GM18511 (cell line): Measurements from ENCODE around the gene AHCYL2.
"Not testable (repeated sequence)": the region's sequence is repeated elsewhere in the genome, so short reads cannot be mapped to it uniquely, and the experiment has no call there.

ENCODE experiments used
- ATAC-seq: cut with Tn5 transposase; IDR thresholded peaks from one replicate; pipeline ENCODE4 v1.9.1; 2021; ENCODE audit warnings: mild to moderate bottlenecking, moderate library complexity; ENCODE audit not compliant: unreplicated experiment

The AHCYL2 gene

DNA sequence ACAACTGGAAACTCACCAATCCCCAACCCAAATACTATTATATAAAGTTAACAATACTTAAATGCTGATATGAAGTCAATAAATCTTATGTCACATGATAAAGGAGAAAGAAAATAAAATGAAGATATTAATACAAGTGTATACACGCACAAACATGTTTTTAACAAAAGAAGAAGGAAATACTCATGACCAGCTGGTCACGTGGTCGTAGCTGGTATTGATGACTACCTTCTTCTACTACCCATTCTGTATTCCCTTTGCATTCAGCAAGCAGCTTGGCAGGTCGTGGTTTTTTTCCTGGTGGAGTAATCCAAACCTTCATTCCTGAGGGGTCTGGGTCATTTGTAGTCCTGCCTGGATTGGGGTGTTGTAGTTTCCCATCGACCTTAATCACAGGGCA lies 219.9 kb downstream of the AHCYL2 start:
- ATAC-seq, result not testable (repeated sequence)

DNA sequence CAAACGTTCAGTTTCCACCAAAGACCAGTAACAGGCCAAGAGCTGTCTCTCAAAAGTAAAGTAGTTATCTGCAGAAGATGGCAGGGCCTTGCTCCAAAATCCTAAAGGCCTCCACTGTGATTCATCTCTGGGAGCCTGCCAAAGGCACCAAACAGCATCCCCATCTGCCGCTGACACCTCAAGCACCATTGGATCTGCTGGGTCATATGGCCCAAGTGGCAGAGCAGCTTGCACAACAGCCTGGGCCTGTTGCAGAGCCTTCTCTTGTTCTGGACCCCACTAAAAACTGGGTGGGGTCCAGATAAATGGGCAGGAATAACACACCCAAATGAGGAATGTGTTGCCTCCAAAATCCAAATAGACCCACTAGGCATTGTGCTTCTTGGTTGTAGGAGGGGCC lies 222.1 kb downstream of the AHCYL2 start:
- not testable (repeated sequence) for ATAC-seq

DNA sequence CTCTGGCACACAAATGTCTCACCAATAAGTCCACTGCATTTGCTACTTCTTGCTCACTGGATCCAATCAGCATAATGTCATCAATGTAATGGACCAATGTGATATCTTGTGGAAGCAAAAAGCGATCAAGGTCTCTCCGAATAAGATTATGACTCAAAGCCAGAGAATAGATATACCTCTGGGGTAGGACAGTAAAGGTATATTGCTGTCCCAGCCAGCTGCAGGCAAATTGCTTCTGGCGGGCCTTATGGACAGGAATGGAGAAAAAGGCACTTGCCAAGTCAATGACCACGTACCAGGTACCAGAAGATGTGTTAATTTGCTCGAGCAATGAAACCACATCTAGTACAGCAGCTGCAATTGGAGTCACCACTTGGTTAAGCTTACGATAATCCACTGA lies 222.6 kb downstream of the AHCYL2 start:
- ATAC-seq, result not testable (repeated sequence)

DNA sequence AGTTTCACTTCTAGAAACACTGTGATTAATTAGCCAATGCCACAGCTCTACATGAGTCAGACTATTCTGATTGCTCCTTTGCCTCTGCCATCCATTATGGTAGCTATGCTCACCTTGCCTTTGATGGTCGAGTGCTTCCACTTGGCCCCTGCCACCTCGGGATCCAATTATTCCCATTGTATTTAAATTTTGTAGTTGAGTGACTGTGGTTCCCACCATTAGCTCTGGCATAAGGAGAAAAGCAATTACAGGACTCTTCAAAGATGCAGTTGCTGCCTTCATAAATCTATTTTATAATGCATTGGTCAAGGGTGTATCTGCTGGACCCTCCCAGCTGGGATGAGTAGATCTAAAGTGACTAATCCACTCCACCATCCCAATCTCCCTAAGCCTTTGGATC lies 223.8 kb downstream of the AHCYL2 start:
- not testable (repeated sequence) for ATAC-seq

DNA sequence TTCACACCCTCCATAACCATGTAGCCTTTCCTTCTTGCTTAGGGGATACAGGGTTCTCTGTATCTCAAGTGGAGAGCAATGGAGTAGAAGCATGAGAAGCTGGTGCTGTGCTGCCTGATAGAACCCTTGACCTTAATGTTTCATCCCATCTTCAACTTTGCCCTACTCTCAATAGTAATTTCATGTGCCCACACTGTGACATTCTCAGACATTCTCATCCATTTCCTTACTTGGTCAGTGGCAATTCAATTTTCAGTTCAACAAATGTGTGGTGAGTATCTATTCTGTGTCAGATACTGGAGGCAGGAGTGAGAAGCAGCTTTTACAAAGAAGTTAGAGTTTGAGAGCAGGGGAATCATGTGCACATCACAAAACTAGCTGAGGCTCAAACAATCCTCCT lies 225.5 kb downstream of the AHCYL2 start:
- ATAC-seq, result no peak

DNA sequence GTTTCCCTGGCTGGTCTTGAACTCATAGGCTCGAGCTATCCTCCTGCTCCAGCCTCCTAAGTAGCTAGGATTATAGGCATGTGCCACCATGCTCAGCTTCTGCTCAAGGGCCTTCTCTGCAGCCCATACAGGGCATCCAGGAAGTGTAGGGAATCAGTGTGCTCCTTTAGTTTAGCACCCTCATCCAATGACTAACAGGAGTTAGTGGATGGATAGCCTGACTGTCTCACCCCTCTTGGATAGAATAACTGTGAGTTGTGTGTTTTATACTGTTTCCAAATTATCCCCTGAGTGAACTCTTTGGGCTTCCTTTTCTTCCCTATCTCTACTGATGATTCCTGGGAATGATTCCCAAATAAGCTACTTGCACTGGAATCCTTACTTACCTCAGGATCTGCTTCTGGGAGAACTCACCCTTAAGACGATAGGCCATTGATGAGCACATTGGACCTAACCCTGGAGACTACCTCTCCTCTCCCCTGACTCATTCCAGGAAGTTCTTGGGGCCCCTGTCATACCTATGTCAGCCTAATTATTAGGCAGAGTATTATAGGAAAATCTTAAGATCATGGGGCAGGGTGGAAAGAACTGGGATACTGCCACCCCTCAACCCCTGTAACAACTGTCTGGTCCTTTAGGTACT lies 227.9 kb downstream of the AHCYL2 start:
- ATAC-seq, result no peak

DNA sequence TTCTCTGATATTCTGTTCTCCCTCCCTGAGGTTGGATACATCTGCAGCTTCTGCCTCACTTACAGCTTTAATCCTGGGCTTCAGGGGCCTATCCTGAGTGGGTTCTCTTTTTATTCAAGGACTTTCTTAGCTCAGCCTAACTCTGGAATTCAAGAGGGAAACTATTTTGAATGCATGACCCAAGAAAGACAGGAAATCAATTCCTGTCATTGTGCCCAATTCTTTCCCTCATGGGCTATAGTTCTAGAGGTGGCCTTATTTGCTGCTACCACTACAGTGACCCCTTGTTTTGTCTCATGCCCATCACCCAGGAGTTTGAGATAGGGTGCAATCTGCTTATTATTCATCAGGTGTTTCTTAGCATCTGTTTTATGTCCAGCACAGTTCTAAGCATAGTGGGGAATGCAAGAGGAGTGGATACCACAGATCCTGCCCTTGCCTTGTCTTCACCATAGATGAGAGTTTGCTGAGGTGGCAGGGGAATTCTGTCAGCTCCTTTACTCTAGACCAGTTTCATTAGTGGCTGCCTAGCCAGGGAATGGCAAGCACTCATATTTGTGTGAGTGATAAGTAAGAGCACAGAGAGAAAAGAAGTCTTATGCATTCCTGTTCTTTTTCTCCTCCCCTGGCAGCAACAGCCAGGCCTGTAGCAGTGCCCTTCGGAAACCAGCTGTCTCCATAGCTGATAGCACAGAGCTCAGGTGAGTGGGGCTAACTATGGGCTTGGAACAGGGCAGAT lies 228.8 kb downstream of the AHCYL2 start:
- no peak for ATAC-seq

DNA sequence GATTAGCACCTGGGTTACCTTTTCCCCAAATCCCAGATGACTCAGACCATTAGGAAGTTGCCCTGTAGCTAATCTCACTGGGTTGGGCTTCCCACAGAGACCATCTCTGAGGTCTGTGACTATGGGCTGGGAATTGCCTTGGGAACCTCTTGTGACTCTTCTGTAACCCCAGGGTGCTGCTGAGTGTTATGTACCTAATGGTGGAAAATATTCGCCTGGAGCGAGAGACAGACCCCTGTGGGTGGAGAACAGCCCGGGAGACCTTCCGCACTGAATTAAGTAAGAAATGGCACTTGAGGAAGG lies 229.4 kb downstream of the AHCYL2 start:
- no peak for ATAC-seq

DNA sequence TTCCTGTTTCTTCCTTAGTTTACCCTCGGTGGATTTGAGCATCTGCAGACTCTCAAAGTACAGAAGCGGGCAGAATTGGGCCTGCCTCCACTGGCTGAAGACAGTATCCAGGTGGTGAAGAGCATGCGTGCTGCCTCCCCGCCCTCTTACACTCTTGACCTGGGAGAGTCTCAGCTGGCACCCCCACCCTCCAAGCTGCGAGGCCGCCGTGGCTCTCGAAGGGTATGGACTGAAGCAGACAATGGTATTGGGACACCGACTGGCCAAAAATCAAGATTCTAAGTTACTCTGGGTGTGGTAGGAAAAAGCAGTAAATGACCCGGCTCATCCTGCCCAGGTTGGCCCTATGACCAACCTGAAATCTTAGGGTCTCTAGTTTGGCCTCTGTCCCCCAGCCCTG lies 231.6 kb downstream of the AHCYL2 start:
- no peak for ATAC-seq

DNA sequence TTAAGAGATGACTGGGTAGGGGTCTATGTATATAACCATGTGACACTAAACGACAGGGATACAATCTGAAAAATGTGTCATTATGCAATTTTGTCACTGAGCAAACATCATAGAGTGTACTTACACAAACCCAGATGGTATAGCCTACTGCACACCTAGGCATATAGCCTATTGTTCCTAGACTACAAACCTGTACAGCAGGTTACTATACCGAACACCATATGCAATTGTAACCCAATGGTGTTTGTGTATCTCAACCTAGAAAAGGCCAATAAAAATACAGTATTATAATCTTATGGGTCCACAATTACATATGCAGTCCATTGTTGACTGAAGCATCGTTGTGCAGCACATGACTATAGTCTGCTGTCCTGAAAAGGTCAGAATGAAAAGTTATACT lies 232.3 kb downstream of the AHCYL2 start:
- no peak for ATAC-seq

DNA sequence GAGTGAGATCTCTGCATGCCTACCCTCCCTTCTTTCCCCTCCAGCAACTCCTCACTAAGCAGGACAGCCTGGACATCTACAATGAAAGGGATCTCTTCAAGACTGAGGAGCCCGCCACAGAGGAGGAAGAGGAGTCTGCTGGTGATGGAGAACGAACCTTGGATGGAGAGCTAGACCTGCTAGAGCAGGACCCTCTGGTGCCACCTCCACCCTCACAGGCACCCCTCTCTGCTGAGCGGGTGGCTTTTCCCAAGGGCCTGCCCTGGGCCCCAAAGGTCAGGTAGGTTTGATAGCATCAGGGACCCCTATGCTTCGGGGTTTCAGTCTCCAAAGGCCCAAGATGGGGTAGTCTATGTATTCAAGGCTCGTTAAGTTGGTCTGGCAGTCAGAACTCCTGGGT lies 233.3 kb downstream of the AHCYL2 start:
- no peak for ATAC-seq

DNA sequence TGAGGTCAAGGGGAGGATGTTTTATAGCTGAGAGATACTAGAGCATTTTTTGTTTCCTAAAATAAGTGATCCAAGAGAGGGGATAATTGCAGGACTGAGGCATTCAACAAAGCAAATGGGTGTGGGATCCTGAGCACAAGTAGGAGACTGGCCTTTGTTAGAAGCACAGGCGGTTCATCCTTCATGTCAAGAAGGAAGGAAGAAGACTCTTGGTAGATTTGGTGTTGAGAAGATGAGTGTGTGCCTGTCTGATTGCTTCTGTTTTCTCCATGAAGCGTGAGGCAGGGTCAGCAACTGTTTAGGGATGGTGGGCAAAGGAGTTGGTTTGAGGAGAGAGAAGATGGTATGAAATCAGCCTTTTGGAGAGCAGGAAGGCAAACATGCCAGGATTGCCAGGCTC lies 237.0 kb downstream of the AHCYL2 start:
- no peak for ATAC-seq

DNA sequence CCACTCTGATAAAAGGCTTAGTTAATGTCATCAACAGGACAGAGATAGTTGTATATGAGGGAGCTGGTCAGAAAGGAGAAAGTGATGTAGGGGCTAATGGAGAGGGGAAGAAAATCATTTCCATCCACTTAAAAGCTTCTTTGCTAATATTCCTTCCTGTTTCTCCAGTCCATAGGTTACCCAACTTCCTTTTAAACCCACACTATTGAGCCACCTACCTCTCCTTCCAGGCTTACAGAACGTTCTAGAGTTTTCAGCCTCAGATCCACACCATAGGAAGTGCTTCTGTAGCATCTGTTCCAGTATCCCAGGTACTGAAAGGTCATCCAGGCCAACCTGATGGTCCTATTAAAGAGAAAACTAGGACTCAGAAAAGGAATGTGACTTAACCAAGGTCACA lies 237.6 kb downstream of the AHCYL2 start:
- no peak for ATAC-seq

DNA sequence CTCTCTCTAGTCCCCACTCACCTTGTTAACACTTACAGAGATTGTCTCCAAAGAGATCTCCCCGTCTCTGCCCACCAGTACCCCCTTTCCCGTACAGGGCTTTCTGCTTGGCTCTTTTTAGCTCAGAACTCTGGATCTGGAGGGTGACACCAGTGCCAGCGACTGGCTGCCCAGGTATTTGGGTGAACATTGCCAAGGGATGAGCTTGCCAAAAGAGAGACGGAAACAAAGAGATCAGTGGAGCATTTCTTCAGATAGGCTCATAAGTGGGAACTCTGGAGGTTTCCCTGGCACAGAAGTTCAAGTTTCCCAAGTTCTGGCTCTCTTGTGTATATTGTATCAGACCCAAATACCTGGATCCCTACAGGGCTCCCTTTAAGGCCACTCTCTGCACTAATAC lies 239.4 kb downstream of the AHCYL2 start:
- ATAC-seq, result no peak

DNA sequence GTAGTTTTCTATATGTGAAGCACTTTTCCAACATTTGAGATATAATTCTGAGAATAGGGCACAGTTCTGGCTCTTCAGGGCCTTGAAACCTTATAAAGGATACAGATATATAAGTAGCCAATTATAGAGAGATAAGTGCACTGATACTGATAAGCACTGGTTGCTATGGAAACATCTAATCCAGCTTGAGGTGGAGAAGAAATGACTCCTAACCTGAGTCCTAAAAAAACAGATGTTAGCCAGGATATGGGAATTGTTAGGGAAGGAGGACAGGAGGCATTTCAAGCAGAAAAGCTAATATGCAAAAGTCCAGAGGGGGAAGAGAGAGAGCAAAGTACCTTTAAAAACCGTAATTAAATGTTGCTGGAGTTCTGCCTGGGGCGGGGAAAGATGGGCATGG lies 240.2 kb downstream of the AHCYL2 start:
- ATAC-seq, result no peak

DNA sequence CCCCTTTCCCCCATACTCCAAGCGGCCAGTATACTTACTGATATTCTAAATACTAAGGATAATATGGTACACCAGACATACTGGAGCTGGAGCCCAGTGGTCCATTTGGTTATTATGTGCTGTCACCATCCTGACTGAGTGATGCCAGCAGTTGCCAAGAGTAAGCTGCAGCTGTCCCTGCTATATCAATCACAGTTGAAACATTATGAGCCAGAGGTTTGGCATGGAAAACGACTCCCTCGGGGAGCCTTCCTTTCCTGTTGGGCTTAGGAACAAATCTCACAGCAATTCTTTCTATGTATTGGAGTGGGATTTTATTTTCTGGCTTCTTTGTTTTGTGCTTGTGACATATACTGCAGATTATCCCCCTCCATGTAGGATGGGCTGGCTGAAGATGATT lies 242.0 kb downstream of the AHCYL2 start:
- ATAC-seq, result no peak

DNA sequence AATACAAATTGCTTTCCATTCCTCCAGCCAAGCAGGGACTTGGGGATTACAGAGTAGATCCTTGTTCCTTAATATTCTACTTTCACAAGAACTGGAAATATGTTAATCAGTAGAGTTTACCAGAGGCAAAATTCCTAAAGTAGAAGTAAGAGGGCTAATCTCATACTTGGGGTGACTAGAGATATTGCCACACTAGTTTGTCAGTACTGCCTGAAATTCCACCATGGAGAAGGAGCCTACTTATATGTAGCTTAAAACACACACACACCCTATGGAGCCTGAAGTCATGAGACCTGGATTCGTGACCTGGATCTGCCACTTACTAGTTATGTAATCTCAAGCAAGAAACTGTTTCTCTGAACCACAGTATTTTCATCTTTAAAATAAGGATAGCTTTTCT lies 243.3 kb downstream of the AHCYL2 start:
- no peak for ATAC-seq

DNA sequence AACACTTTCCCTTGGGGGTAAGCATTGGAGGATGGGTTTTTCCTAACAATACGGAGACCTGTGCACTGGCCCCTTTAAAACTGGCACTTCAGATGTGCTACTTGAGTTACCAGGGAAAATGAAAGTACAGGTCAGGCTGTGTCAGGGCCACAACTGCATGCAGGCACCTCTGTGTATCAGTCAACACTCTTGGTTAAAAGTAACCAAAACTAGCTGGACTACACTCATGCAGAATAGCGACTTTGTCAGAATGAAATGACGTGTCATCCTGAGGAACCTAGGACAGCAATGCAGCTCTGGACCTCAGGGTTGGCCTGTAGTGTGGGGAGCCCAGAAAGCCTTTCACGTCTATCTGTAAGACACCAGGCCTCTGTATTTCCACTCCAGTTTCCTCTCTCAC lies 243.7 kb downstream of the AHCYL2 start:
- no peak for ATAC-seq

DNA sequence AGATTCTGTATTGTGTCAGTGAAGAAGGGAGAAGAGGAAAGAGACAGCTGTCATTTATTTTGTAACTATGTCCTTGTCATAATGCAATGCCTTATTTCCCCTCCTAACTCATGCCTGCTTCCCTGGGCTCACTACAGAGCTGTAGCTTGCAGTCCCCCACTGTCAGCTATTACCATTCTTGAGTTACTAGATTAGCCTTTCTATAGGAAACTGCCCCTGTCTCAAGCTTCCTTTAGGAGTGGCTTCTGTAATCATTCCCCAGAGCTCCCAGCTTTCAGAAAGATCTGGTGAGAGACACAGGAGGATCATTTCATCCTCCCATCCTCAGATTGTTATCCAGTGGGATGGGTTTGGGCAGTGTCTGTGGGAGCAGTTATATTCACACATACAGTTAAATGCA lies 245.1 kb downstream of the AHCYL2 start:
- no peak for ATAC-seq

DNA sequence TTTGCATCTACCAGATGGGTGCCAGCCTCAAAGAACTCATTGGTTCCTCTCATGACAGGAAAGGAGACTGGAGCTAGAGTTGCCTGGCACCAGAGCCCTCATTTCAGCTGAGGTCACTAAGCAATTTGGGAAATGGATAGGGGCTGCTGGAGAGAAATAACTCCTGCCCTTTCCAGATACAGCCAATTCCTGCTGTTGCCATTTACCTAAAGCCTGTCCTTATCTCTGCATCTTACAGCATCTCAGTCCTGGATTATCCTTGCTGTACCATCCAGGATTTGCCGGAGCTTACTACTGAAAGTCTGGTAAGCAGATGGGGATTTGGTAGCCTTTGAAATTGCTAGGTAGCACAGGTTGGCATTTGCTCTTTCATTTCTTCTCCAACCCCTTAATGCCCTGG lies 245.6 kb downstream of the AHCYL2 start:
- ATAC-seq, result no peak

DNA sequence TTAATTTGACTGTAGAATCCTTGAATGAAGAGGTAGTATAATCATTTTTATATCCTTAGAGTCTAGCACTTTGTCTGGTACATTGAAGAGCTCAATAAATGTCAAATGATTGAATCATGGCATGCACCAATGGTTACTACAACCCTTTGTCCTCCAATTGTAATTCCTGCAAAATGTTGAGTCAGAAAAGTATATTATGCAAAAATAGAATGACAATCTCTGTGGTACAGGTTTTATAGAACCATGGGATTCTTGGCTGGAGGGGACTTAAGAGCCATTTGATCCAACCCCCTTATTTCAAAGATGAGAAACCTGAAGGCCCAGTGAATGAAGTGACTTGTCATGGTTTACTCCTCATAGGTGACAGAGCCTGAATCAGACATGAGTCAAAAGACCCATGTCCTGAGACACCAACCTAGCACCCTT lies 246.6 kb downstream of the AHCYL2 start:
- ATAC-seq, result no peak

DNA sequence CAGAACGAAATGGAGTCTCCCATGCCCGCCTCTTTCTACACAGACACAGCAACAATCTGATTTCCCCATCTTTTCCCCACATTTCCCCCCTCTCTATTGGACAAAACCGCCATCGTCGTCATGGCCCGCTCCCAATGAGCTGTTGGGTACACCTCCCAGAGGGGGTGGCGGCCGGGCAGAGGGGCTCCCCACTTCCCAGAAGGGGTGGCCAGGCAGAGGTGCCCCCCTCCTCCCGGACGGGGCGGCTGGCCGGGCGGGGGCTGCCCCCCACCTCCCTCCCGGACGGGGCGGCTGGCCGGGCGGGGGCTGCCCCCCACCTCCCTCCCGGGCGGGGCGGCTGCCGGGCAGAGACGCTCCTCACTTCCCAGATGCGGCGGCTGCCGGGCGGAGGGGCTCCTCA lies 251.1 kb downstream of the AHCYL2 start:
- not testable (repeated sequence) for ATAC-seq

DNA sequence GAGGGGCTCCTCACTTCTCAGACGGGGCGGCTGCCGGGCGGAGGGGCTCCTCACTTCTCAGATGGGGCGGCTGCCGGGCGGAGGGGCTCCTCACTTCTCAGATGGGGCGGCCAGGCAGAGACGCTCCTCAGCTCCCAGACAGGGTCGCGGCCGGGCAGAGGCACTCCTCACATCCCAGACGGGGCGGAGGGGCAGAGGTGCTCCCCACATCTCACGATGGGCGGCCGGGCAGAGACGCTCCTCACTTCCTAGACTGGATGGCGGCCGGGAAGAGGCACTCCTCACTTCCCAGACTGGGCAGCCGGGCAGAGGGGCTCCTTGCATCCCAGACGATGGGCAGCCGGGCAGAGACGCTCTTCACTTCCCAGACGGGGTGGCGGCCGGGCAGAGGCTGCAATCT lies 251.6 kb downstream of the AHCYL2 start:
- ATAC-seq, result not testable (repeated sequence)
